ENCODE measurements around the gene ARG1. TPM values are rescaled to one million over a fixed set of nuclear protein-coding genes. Genes with fewer than 3 reads are reported as not detected.

ARG1 gene
- total RNA-seq, 4 donors from 2014 or later = not detected

DNA sequence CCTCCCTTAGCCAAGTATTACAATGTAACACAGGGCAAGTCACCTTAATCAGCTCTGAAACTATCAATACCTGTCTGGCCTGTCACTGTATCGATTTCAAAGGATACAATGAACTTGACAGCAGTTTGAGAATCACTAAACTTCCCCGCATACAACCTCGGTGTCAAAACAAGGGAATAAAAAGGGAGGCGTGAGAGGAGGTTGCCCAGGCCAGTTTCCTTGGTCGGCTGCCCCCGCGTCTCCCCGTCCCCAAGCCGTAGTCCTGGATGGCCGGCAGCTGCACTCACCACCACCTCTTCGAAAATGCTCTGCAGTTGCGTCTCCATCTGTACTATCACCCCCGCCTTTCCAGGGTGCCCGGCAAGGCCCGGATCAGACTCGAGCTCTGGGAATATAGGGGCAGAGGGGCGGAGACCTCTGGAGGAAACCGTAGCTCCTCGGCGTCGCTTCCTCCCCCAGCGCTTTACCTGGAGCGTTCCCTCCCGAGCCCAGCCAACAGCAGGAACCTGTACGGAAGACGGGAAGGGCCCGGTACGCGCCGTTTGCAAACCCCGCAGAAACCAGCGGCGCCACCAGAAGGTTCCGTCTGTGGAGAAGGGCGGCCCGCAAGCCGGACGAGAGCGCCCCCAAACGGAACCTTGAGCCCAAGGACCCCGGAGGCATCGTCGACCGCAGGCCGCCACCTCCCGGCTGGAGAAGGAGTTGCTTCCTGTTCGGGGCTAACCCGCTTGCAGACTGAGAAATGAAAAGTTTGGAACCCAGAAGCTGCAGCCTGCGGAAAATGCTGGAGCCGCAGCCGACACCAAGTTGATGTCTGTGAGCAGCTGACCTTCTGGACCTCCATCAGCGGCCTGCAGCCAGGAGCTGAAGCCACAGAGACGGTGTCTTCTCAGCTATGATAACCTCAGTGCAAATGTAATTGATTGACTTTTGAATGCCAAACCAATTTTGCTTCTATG, 55.0 kb downstream of the ARG1 start, which contains the start of gene MED23:
Gene MED23, minus strand, starts transcription at position 519 of the 959 bp plus-strand sequence. Its CDS starts 193 bp downstream, at position 326.
- TF ChIP-seq POLR2A (IDR thresholded peaks at IDR 0.05) (peak; percentile 16 to 50), EP300 (IDR thresholded peaks at IDR 0.05) (peak in 1 of 2 donors; percentile 92), CTCF (IDR thresholded peaks at IDR 0.05) (peak; percentile 92 to 97 (median 95))
- peak; percentile 84 to 89 for DNase-seq (ENCODE audit: low spot score in 2 of 2)
- Histone ChIP-seq H3K4me1 (peaks cover 0 to 36% (median 9%) of the 10 kb centered on the region in 4 donors), H3K27ac (peak within 1 kb of the TSS; percentile 62 to 84 (median 77)), H3K4me3 (peak within 1 kb of the TSS; percentile 59 to 98 (median 80)), H3K9me3 (no peaks in the 10 kb centered on the region), H3K27me3 (no peaks in the 10 kb centered on the region), H3K36me3 (peaks cover 2 to 24% (median 2%) of the 10 kb centered on the region in 3 donors)
- WGBS, 2 donors = 0 to 1% methylated on average over 44 to 53 of the region's 53 CpGs

DNA sequence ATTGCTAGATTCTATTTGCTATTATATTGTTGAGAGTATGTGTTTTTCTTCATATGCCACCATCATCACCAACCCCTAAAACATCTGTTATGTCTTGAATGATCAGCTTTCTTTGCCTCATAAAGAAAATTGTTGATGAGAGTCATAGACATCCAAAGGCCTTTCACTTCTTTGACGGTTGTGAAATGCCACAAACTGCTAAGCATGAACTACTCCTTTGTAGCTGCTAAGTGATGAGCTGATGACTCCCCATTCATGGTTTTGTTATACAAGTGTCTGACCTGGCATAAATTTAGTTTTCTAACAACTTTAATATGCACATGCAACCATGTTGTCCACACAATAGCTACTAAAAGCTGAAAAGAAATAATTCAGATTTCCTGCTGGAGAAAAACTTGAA, 55.7 kb downstream of the ARG1 start:
- no peak for DNase-seq (ENCODE audit: low spot score in 2 of 2)
- WGBS, 2 donors = 26 to 37% methylated on average over 1 of the region's 1 CpG
- Histone ChIP-seq H3K27me3 (no peaks in the 10 kb centered on the region), H3K27ac (peak overlapping the region in 3 of 4 donors; percentile 74 to 84 (median 80)), H3K9me3 (no peaks in the 10 kb centered on the region), H3K4me1 (peaks cover 0 to 36% (median 9%) of the 10 kb centered on the region in 4 donors), H3K4me3 (peak overlapping the region; percentile 59 to 98 (median 80)), H3K36me3 (peaks cover 0 to 16% (median 0%) of the 10 kb centered on the region in 3 donors)
- TF ChIP-seq POLR2A (IDR thresholded peaks at IDR 0.05) (no peak), EP300 (IDR thresholded peaks at IDR 0.05) (no peak), CTCF (IDR thresholded peaks at IDR 0.05) (no peak)

DNA sequence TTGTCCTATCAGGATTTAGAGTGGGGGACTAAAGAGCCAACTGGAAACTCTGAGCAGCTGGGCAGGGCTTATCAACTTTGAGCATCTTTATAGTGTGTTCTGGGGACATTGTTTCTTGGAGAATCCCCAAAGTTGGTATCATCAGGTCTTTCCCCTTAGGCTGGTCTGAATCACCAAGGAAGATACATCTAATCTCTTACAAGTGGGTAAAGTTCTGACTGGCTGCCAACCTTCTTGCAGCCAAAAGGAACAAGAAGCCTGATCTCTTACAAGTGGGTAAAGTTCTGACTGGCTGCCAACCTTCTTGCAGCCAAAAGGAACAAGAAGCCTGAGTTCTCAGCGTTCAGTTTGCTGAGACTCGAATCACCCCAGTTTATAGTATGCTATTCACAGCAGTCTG, 56.6 kb downstream of the ARG1 start:
- H3K4me3 ChIP-seq = no peak overlapping the region

DNA sequence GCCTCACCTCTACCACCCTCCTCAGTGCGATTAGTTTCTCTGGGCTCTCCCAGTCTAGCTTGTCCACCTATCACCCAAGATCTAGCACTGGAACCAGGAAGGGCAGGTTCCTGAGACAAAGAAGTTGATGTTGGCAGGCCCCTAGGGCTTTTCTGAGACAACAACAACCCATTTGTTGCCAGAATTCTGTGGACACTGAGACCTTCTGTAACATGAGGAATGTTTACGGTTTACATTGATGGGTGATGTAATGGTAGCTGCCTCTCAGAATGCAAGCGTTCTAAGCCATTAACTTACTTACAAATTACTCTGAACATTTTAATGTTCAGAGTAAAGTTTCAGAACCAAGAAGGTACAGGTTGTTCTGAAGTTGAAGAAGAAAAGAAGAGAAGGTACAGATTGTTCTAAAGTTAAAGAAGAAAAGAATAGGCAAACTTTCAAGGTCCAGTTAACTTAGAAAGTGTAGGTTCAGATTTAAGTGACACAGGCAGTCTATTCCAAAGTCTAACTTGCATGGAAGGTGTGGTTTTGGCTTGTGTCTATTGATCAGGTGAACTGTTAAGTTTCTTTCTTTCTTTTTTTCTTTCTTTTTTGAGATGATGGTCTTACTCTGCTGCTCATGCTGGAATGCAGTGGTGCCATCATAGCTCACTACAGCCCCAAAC, 58.7 kb downstream of the ARG1 start:
- Histone ChIP-seq H3K4me1 (peaks cover 0 to 28% (median 9%) of the 10 kb centered on the region in 4 donors), H3K27me3 (no peaks in the 10 kb centered on the region), H3K36me3 (no peaks in the 10 kb centered on the region), H3K9me3 (no peaks in the 10 kb centered on the region), H3K4me3 (no peak overlapping the region), H3K27ac (no peak overlapping the region)
- TF ChIP-seq EP300 (IDR thresholded peaks at IDR 0.05) (no peak), POLR2A (IDR thresholded peaks at IDR 0.05) (no peak), CTCF (IDR thresholded peaks at IDR 0.05) (no peak)
- 58 to 73% methylated on average over 3 of the region's 3 CpGs for WGBS, 2 donors
- no peak for DNase-seq (ENCODE audit: low spot score in 2 of 2)

More for the DNA sequence above, 56.6 kb downstream of the ARG1 start:
- DNase-seq (ENCODE audit: low spot score in 2 of 2) = no peak
- TF ChIP-seq EP300 (IDR thresholded peaks at IDR 0.05) = no peak
- TF ChIP-seq POLR2A (IDR thresholded peaks at IDR 0.05) = no peak
- TF ChIP-seq CTCF (IDR thresholded peaks at IDR 0.05) = no peak
- H3K9me3 ChIP-seq = no peaks in the 10 kb centered on the region
- peaks cover 0 to 7% (median 0%) of the 10 kb centered on the region in 3 donors for H3K36me3 ChIP-seq
- peak overlapping the region in 1 of 4 donors; percentile 18 for H3K27ac ChIP-seq
- no peaks in the 10 kb centered on the region for H3K27me3 ChIP-seq
- 34 to 39% methylated on average over 2 of the region's 2 CpGs for WGBS, 2 donors
- H3K4me1 ChIP-seq = peaks cover 0 to 36% (median 9%) of the 10 kb centered on the region in 4 donors

Other genes with a start within 250 kb of the ARG1 start
- gene MED23, start 55.0 kb downstream of the ARG1 start, total RNA-seq = 10 to 100 TPM; 27.3 to 36.5 (median 29.0) TPM
- 1 to 10 TPM in 3 of 4 donors, under 1 TPM in 1; 0.66 to 5.3 (median 1.3) TPM for gene ENPP3, start 64.1 kb downstream of the ARG1 start, total RNA-seq
- gene OR2A4, start 128.2 kb downstream of the ARG1 start, total RNA-seq = not detected
- not detected for gene CTAGE9, start 137.8 kb downstream of the ARG1 start, total RNA-seq
- 10 to 100 TPM; 11.8 to 22.8 (median 18.7) TPM for gene ENPP1, start 234.8 kb downstream of the ARG1 start, total RNA-seq

All from tibial nerve (tissue), 4 donors.